DOHH2 (cell line): Measurements from ENCODE around the gene PREX1.

Experiments
- H3F3A ChIP-seq: fragments of 200-600 bp; sonication (generic), shearing (Covaris generic); 2 replicates; pipeline ENCODE4 v1.6.0; 2016; ENCODE audit warnings: antibody characterized with exemption, mild to moderate bottlenecking; ENCODE audit not compliant: control insufficient read depth, insufficient read depth
- H3K27ac ChIP-seq: fragments of 200-600 bp; sonication (generic); 2 replicates; pipeline ENCODE4 v1.5.1; 2014; ENCODE audit warnings: low read depth, mild to moderate bottlenecking, low read length, moderate library complexity
- H3K27me3 ChIP-seq: fragments of 200-600 bp; sonication (generic); 2 replicates; pipeline ENCODE4 v1.6.1; 2014; ENCODE audit warnings: mild to moderate bottlenecking, low read length, mixed read lengths; ENCODE audit not compliant: control insufficient read depth
- H3K36me3 ChIP-seq: fragments of 200-600 bp; sonication (generic); 2 replicates; pipeline ENCODE4 v1.6.1; 2014; ENCODE audit warnings: mild to moderate bottlenecking, low read length, moderate library complexity, mixed read lengths; ENCODE audit not compliant: control insufficient read depth
- H3K4me1 ChIP-seq: fragments of 200-600 bp; sonication (generic); 2 replicates; pipeline ENCODE4 v1.6.1; 2014; ENCODE audit warnings: mild to moderate bottlenecking, low read length, mixed read lengths; ENCODE audit not compliant: control insufficient read depth
- H3K4me2 ChIP-seq: fragments of 200-600 bp; sonication (generic); 2 replicates; pipeline ENCODE4 v1.6.0; 2014; ENCODE audit warnings: mild to moderate bottlenecking, low read length, moderate library complexity
- H3K4me3 ChIP-seq: fragments of 200-600 bp; sonication (generic); 2 replicates; pipeline ENCODE4 v1.5.1; 2014; ENCODE audit warnings: mild to moderate bottlenecking, low read length, mixed read lengths
- H3K79me2 ChIP-seq: fragments of 200-600 bp; sonication (generic); 2 replicates; pipeline ENCODE4 v1.6.1; 2014; ENCODE audit warnings: mild to moderate bottlenecking, low read length, mixed read lengths; ENCODE audit not compliant: control insufficient read depth
- H3K9me2 ChIP-seq: fragments of 200-600 bp; sonication (generic); replicated peaks from 2 replicates; pipeline ENCODE4 v1.6.1; 2014; ENCODE audit warnings: mild to moderate bottlenecking, low read length, mixed read lengths; ENCODE audit not compliant: control insufficient read depth
- H3K9me3 ChIP-seq: fragments of 200-600 bp; sonication (generic); 2 replicates; pipeline ENCODE4 v1.6.1; 2014; ENCODE audit warnings: antibody characterized with exemption, low read length, mixed read lengths; ENCODE audit not compliant: control insufficient read depth, insufficient read depth
- H4K20me1 ChIP-seq: fragments of 200-600 bp; sonication (generic); 2 replicates; pipeline ENCODE4 v1.6.0; 2014; ENCODE audit warnings: low read depth, mild to moderate bottlenecking, antibody characterized with exemption, low read length, moderate library complexity; ENCODE audit not compliant: control insufficient read depth, insufficient read depth
- CTCF ChIP-seq: fragments of 200-600 bp; sonication (generic); IDR thresholded peaks from one replicate; pipeline ENCODE4 v1.5.1; 2014; ENCODE audit warnings: antibody characterized with exemption, mild to moderate bottlenecking, low read depth, low read length; ENCODE audit not compliant: poor library complexity, severe bottlenecking
- EZH2phosphoT487 ChIP-seq: fragments of 200-600 bp; sonication (generic); IDR thresholded peaks from 2 replicates; pipeline ENCODE4 v1.6.1; 2017; ENCODE audit warnings: borderline replicate concordance, mild to moderate bottlenecking, antibody characterized with exemption, low read length, moderate library complexity, mixed read lengths

Gene PREX1

GRCh38 chr20:48793776-48794175 lies 34.0 kb downstream of the PREX1 start:
- no peaks in the 10 kb centered on the region for H3K36me3 ChIP-seq
- no peaks in the 10 kb centered on the region for H3K79me2 ChIP-seq
- peaks cover 7% of the 10 kb centered on the region for H3K4me1 ChIP-seq
- no peak overlapping the region for H3K4me2 ChIP-seq
- no peaks in the 10 kb centered on the region for H3F3A ChIP-seq
- no peak overlapping the region for H3K4me3 ChIP-seq
- H3K9me3 ChIP-seq: no peaks in the 10 kb centered on the region
- H3K27me3 ChIP-seq: no peaks in the 10 kb centered on the region; the same call in 1 of the 2 replicates
- TF ChIP-seq EZH2phosphoT487: no peak
- H4K20me1 ChIP-seq: no peaks in the 10 kb centered on the region
- no peaks in the 10 kb centered on the region for H3K9me2 ChIP-seq
- no peak overlapping the region for H3K27ac ChIP-seq

- no peak for TF ChIP-seq CTCF
- TF ChIP-seq EZH2phosphoT487: no peak
- peaks cover 27% of the 10 kb centered on the region for H3K4me1 ChIP-seq
- H4K20me1 ChIP-seq: no peaks in the 10 kb centered on the region
- no peaks in the 10 kb centered on the region for H3K79me2 ChIP-seq
- H3F3A ChIP-seq: peaks cover 4% of the 10 kb centered on the region; the same call in 1 of the 2 replicates
- H3K9me3 ChIP-seq: no peaks in the 10 kb centered on the region
- no peak overlapping the region for H3K4me3 ChIP-seq
- no peak overlapping the region for H3K4me2 ChIP-seq
- no peaks in the 10 kb centered on the region; the same call in 1 of the 2 replicates for H3K27me3 ChIP-seq
- H3K36me3 ChIP-seq: no peaks in the 10 kb centered on the region
- H3K27ac ChIP-seq: no peak overlapping the region
- no peaks in the 10 kb centered on the region for H3K9me2 ChIP-seq
These were observed 36.1 kb downstream of the PREX1 start for GRCh38 chr20:48791666-48792071.

- H3K36me3 ChIP-seq: no peaks in the 10 kb centered on the region
- no peaks in the 10 kb centered on the region; the same call in 1 of the 2 replicates for H3K27me3 ChIP-seq
- no peaks in the 10 kb centered on the region for H4K20me1 ChIP-seq
- no peaks in the 10 kb centered on the region for H3K9me2 ChIP-seq
- H3F3A ChIP-seq: peaks cover 4% of the 10 kb centered on the region; the same call in 1 of the 2 replicates
- no peak overlapping the region for H3K4me2 ChIP-seq
- no peak overlapping the region for H3K27ac ChIP-seq
- TF ChIP-seq EZH2phosphoT487 (no peak), CTCF (no peak)
- no peak overlapping the region for H3K4me3 ChIP-seq
- H3K79me2 ChIP-seq: no peaks in the 10 kb centered on the region
- H3K9me3 ChIP-seq: no peaks in the 10 kb centered on the region
- H3K4me1 ChIP-seq: peaks cover 27% of the 10 kb centered on the region
These were observed 36.8 kb downstream of the PREX1 start for GRCh38 chr20:48791014-48791413.

- Histone ChIP-seq H3K79me2 (no peaks in the 10 kb centered on the region), H3K4me1 (peaks cover 27% of the 10 kb centered on the region), H3K27ac (no peak overlapping the region), H3K9me2 (no peaks in the 10 kb centered on the region), H3K9me3 (no peaks in the 10 kb centered on the region), H4K20me1 (no peaks in the 10 kb centered on the region), H3K4me2 (no peak overlapping the region), H3K4me3 (no peak overlapping the region), H3K27me3 (no peaks in the 10 kb centered on the region; the same call in 1 of the 2 replicates), H3K36me3 (no peaks in the 10 kb centered on the region), H3F3A (peaks cover 4% of the 10 kb centered on the region; the same call in 1 of the 2 replicates)
- TF ChIP-seq EZH2phosphoT487 (no peak), CTCF (no peak)
These were observed 37.3 kb downstream of the PREX1 start for GRCh38 chr20:48790473-48791003.
